Measurements from ENCODE around the gene NPC1L1. TPM values are rescaled to one million over a fixed set of nuclear protein-coding genes. Genes with fewer than 3 reads are reported as not detected.
A peak's percentile ranks its signal among the peaks of the same experiment; 100 is the strongest.

The NPC1L1 gene
- total and polyA plus RNA-seq, 10 of the 15 experiments (the other 5 are each of a cell fraction or from before 2014, with no cell fraction given) = 0.01 to 0.90 TPM; not detected in 8

- no peak for TF ChIP-seq SMAD1 (IDR thresholded peaks at IDR 0.05; ENCODE audit: low read depth, partially characterized antibody)
- no peak for TF ChIP-seq EZH2 (IDR thresholded peaks at IDR 0.05; ENCODE audit: borderline replicate concordance, control insufficient read depth, low read depth, low read length)
- no peak; the same call in 1 of the 2 replicates for TF ChIP-seq TBL1XR1 (IDR thresholded peaks at IDR 0.05; ENCODE audit: low read depth, low read length)
- peak; percentile 96 to 98 (median 98); a peak in 5 of 6 replicates for TF ChIP-seq CTCF (IDR thresholded peaks at IDR 0.05 in 2 of 3, conservative IDR thresholded peaks at IDR 0.05 in 1 of 3; ENCODE audit: control insufficient read depth in 2 of 3, extremely low read depth in 1 of 3, insufficient read depth in 1 of 3, low read depth in 3 of 3, low read length in 3 of 3)
- no peak for TF ChIP-seq PRDM15 (CRISPR knock-in tag; IDR thresholded peaks at IDR 0.05)
- peak; percentile 88 for TF ChIP-seq SMC3 (IDR thresholded peaks at IDR 0.05; ENCODE audit: borderline replicate concordance, low read length)
- TF ChIP-seq MAX (IDR thresholded peaks at IDR 0.05; ENCODE audit: low read depth, low read length) = no peak
- no peak for TF ChIP-seq HSF1 (IDR thresholded peaks at IDR 0.05; ENCODE audit: low read depth, low read length)
- no peak for TF ChIP-seq CREB1 (IDR thresholded peaks at IDR 0.05; ENCODE audit: low read depth)
- TF ChIP-seq NFYA (IDR thresholded peaks at IDR 0.05; ENCODE audit: borderline replicate concordance, low read depth, low read length) = no peak
- 0 out of 2 replicates have a peak, but pooled peaks have one; percentile 48 for TF ChIP-seq WRNIP1 (IDR thresholded peaks at IDR 0.05; ENCODE audit: borderline replicate concordance, low read depth, low read length)
- no peak for TF ChIP-seq KAT2A (conservative IDR thresholded peaks at IDR 0.05; ENCODE audit: control insufficient read depth, low read depth, low read length)
- TF ChIP-seq KDM1A (IDR thresholded peaks at IDR 0.05; ENCODE audit: borderline replicate concordance) = no peak
- TF ChIP-seq FOXM1 (IDR thresholded peaks at IDR 0.05; ENCODE audit: low read depth, low read length) = no peak
- TF ChIP-seq CBX3 (IDR thresholded peaks at IDR 0.05; ENCODE audit: borderline replicate concordance, low read depth) = no peak
- peak; percentile 47; the same call in 1 of the 3 replicates for TF ChIP-seq POU2F2 (IDR thresholded peaks at IDR 0.05; ENCODE audit: borderline replicate concordance, low read depth, low read length)
- TF ChIP-seq NR2C1 (IDR thresholded peaks at IDR 0.05) = no peak
- no peak for TF ChIP-seq FOS (IDR thresholded peaks at IDR 0.05; ENCODE audit: borderline replicate concordance, extremely low read depth, insufficient read length)
- no peak for TF ChIP-seq TARDBP (IDR thresholded peaks at IDR 0.05; ENCODE audit: borderline replicate concordance)
- no peak for TF ChIP-seq JUND (IDR thresholded peaks at IDR 0.05; ENCODE audit: low read depth, low read length)
- 0 out of 2 replicates have a peak, but pooled peaks have one; percentile 18 for TF ChIP-seq CREM (IDR thresholded peaks at IDR 0.05; ENCODE audit: low read depth)
- TF ChIP-seq EED (IDR thresholded peaks at IDR 0.05; ENCODE audit: low read depth) = no peak
- TF ChIP-seq ZBED1 (IDR thresholded peaks at IDR 0.05; ENCODE audit: borderline replicate concordance) = no peak
Measured at GRCh38 chr7:44477063-44477830, 63.9 kb downstream of the NPC1L1 start (continued).
